GM19238 (cell line): Measurements from ENCODE around the gene SYCE3.

Source experiments
- DNase-seq: peaks from one replicate; pipeline ENCODE4 v3.0.0; 2011; ENCODE audit warnings: low spot score; ENCODE audit not compliant: insufficient read length

Gene SYCE3

GRCh38 chr22:50503475-50504145, 59.1 kb downstream of the SYCE3 start:
- no peak for DNase-seq

GRCh38 chr22:50502628-50503474, 59.9 kb downstream of the SYCE3 start:
- DNase-seq, result no peak

- DNase-seq, result no peak
Measured at GRCh38 chr22:50502096-50502495, 60.6 kb downstream of the SYCE3 start.
